Retina (tissue), 1 donor: ENCODE data around the gene CNTNAP5.

ENCODE experiments used
- DNase-seq: peaks from one replicate; pipeline ENCODE4 v3.0.0-alpha.2; 2016

CNTNAP5 gene

DNA sequence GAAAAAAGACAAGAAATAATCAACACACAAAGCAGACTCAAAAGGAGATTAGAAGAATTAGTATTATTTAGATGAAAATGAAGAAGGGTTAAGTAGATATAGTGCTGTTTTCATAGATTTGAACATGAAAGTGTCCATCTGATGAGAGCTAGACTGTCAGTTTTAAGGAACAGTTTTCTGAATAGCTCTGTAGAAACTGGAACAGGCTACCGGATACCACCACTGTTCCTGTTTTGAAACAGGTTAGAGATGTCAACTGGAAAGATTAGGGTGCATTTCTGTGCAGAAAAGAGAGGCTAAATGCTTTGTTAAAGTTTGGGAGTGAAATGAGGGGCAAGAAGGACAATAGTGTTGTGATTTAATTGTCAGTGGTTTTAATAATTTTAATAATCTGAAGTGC lies 908.8 kb downstream of the CNTNAP5 start:
- DNase-seq = no peak

DNA sequence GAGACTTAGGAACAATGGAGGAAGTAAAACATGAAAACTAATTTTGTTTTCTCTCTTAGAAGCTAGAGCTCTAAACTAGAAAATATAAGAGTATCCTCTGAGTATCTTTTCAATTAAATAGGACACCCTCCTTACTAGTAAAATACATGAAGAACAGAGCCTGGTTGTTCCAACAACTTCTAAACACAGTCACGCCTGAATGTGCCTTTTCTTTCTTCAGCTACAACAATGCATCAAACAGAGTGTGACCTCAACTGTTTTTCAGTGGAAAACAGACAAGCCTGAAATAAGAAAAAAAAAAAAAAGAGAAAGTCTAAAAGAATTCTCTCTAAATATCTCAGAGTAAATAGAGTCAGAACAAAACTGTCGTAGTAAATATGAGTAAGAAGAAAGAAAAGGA lies 928.8 kb downstream of the CNTNAP5 start:
- DNase-seq = no peak

DNA sequence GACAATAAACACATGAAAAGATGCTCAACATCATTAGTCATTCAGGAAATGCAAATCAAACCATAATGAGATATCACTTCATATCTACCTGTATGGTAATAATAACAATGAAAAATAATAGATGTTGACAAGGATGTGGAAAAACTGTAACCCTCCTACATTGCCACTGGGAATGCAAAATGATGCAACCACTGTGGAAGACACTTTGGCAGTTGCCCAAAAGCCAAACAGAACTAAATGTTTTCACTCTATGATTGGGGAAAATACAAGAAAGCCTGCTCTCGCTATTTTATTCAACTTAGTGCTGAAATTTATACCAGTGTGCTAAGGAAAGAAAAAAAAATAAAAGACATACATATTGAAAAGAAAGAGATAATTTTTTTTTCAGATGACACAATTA lies 934.5 kb downstream of the CNTNAP5 start:
- no peak for DNase-seq

DNA sequence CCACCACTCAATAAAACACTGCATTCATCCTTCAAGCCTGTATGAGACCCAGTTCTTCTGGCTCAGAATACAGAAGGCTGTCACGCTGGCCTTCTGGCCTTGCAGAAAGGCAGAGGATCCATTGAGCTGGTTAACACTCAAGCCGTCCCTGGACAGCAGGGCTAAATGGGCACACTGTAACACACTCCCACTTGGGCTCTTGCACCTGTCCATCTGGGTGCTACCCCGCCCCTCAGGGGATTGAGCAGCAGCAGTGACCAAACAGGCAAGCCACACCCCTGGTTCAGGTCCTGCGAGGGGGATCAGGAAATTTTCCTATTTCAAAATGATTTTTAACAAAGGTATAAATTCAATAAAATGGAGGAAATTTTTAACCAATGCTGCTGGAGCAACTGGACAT lies 936.0 kb downstream of the CNTNAP5 start:
- no peak for DNase-seq
